NB4 (cell line): ENCODE data around the gene PRR23E.

Source experiments
- MYC ChIP-seq: IDR thresholded peaks from 2 replicates; pipeline ENCODE4 v1.6.1; 2011; ENCODE audit warnings: low read depth, low read length
- POLR2A ChIP-seq: IDR thresholded peaks from 2 replicates; pipeline ENCODE4 v1.6.1; 2011; ENCODE audit warnings: mild to moderate bottlenecking; ENCODE audit not compliant: insufficient read length; ENCODE audit errors: extremely low read depth
- TF ChIP-seq, protein P1 (sequence below): IDR thresholded peaks from one replicate; pipeline ENCODE4 v1.5.1; 2012; ENCODE audit warnings: low read depth, low read length
- TF ChIP-seq, protein P2 (sequence below): IDR thresholded peaks from 2 replicates; pipeline ENCODE4 v1.6.1; 2011; ENCODE audit warnings: low read depth, low read length

DNA sequence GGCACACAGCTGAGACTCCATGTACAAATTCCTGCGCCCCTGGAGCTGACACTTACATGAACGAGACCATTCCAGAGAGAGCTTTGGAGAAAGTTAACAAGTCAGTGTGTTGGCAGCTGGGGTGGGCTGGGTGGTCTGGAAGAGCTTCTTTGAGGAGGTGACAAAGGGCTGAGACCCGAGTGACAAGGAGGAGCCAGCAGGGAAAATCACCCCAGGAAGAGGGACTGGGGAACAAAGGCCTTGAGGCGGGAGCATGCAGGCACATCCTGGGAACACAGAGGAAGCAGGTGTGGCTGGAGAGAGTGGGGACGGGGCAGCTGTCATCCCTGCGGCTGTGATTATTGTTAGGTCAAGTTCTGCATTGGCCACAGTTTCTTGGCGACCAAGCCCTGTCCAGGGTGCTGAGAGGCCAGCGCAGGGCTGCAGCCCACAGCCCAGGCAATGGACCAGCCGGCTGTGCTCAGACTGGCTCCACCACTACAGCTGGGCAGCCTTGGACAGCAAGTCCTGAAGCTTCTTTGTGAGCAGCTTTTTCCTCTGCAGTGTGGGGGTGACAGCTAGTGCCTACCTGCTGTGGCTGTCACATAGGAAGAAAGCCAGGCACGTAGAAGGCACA is 34.2 kb upstream of the PRR23E start:
- TF ChIP-seq, protein P1, sequence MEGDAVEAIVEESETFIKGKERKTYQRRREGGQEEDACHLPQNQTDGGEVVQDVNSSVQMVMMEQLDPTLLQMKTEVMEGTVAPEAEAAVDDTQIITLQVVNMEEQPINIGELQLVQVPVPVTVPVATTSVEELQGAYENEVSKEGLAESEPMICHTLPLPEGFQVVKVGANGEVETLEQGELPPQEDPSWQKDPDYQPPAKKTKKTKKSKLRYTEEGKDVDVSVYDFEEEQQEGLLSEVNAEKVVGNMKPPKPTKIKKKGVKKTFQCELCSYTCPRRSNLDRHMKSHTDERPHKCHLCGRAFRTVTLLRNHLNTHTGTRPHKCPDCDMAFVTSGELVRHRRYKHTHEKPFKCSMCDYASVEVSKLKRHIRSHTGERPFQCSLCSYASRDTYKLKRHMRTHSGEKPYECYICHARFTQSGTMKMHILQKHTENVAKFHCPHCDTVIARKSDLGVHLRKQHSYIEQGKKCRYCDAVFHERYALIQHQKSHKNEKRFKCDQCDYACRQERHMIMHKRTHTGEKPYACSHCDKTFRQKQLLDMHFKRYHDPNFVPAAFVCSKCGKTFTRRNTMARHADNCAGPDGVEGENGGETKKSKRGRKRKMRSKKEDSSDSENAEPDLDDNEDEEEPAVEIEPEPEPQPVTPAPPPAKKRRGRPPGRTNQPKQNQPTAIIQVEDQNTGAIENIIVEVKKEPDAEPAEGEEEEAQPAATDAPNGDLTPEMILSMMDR: no peak
- no peak for TF ChIP-seq POLR2A
- TF ChIP-seq, protein P2, sequence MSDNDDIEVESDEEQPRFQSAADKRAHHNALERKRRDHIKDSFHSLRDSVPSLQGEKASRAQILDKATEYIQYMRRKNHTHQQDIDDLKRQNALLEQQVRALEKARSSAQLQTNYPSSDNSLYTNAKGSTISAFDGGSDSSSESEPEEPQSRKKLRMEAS: no peak
- no peak for TF ChIP-seq MYC
